Panc1 (cell line): ENCODE data around the gene DNMT3A.

Experiments used
- CTCF ChIP-seq: fragments of 450-650 bp; IDR thresholded peaks from 2 replicates; pipeline ENCODE4 v1.5.1; 2017; ENCODE audit warnings: mild to moderate bottlenecking
- REST ChIP-seq, 2 experiments: IDR thresholded peaks; 2 replicates each; pipeline ENCODE4 v1.6.1; 2011 to 2012; ENCODE audit warnings: low read depth in 2 of 2, control low read depth in 1 of 2, low read length in 1 of 2, mild to moderate bottlenecking in 1 of 2, moderate library complexity in 1 of 2; ENCODE audit not compliant: insufficient read depth in 1 of 2

DNA sequence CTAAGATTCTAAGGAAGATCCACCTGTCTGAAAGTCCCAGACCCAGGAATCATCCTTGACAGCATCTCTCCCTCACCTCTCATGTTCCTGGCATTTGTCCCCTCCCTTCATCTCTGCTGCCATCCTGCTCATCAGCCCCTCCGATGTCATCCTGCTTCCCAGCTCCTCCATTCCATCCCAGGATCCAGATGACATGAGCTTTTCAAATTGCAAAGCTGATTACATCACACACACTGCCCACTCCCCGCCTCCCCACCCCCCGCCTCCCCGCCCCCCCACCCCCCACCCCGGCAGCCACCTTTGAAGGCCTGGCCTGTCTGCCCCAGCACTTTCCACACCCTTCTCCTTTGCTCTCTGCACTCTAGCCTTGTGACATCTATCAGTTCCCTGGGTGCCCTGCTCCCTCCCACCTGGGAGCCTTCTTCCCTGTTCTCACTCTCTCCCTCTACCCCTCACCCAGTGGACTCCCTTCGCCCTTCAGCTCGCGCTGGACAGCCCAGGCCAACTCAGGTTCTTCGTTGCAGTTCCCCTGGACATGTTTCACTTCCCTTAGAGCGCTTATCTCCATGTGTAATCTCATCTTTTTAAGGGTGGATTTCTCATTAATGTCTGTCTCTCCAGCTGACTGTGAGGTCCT lies 61.6 kb downstream of the DNMT3A start:
- TF ChIP-seq CTCF (no peak), REST (IDR thresholded peaks at IDR 0.05; ENCODE audit: insufficient read depth in 1 of 2, low read depth in 2 of 2, low read length in 1 of 2) (no peak)
